GM12878 (cell line): ENCODE results near the gene FBN2. TPM values are rescaled to one million over a fixed set of nuclear protein-coding genes. Genes with fewer than 3 reads are reported as not detected.

Experiments
- ATAC-seq: fragments of 200-7000 bp; cut with Tn5 transposase; 3 replicates; pipeline ENCODE4 v1.9.1; 2020; ENCODE audit warnings: mild to moderate bottlenecking, moderate library complexity
- BruUV-seq: library from RNA; stranded (reverse); fragments of 400-500 nt; replicated peaks from 2 replicates; lab custom pipeline; 2021; lab: Mats Ljungman, UMichigan
- CTCF ChIA-PET: fragments of 300-600 bp; sonication (Branson Sonifier 250); formaldehyde crosslinking; extraction: SDS; loops from one replicate; lab custom pipeline; 2021; ENCODE audit warnings: inconsistent platforms; lab: Yijun Ruan, JAX
- POLR2A ChIA-PET: fragments of 350-600 bp; formaldehyde crosslinking; extraction: SDS; loops from one replicate; lab custom pipeline; 2021; ENCODE audit warnings: inconsistent platforms; lab: Charles Lee
- RAD21 ChIA-PET: fragments of 300-600 bp; sonication (Branson Sonifier 250); formaldehyde crosslinking; loops from one replicate; lab custom pipeline; 2023; ENCODE audit warnings: antibody characterized with exemption; ENCODE audit not compliant: unreplicated experiment; lab: Charles Lee
- SMC1A ChIA-PET: fragments of 300-600 bp; sonication (Branson Sonifier 250); formaldehyde crosslinking; loops from one replicate; lab custom pipeline; 2023; ENCODE audit not compliant: unreplicated experiment, uncharacterized antibody; lab: Charles Lee
- DNase-seq: peaks from one replicate; pipeline ENCODE4 v3.0.0-alpha.2; 2011; ENCODE audit warnings: low read depth, low spot score
- FAIRE-seq: peaks from 3 replicates; lab custom pipeline; 2011; peaks lifted over from hg19 to GRCh38; lab: Jason Lieb, UNC
- H2AFZ ChIP-seq: 2 replicates; pipeline ENCODE4 v1.6.0; 2011; ENCODE audit warnings: low read depth, low read length, control low read depth; ENCODE audit not compliant: control insufficient read depth
- H3K27ac ChIP-seq: 2 replicates; pipeline ENCODE4 v1.5.1; 2011; ENCODE audit warnings: control low read depth; ENCODE audit not compliant: control insufficient read depth, insufficient read depth
- H3K27me3 ChIP-seq, 2 experiments: replicated peaks in 1 of 2; 2 replicates each; pipeline versions ENCODE4 v1.6.0 to v1.6.1; 2011; ENCODE audit warnings: low read length in 1 of 2; ENCODE audit not compliant: control insufficient read depth in 2 of 2, insufficient read depth in 2 of 2
- H3K36me3 ChIP-seq, 2 experiments: 2 replicates each; pipeline ENCODE4 v1.5.1; 2011; ENCODE audit warnings: low read length in 1 of 2; ENCODE audit not compliant: control insufficient read depth in 2 of 2, insufficient read depth in 2 of 2
- H3K4me1 ChIP-seq: 2 replicates; pipeline ENCODE4 v1.6.1; 2011; ENCODE audit warnings: mild to moderate bottlenecking, low read length, moderate library complexity, mixed read lengths; ENCODE audit not compliant: control insufficient read depth, insufficient read depth
- H3K4me2 ChIP-seq: 2 replicates; pipeline ENCODE4 v1.6.0; 2011; ENCODE audit warnings: control low read depth; ENCODE audit not compliant: control insufficient read depth, insufficient read depth
- H3K4me3 ChIP-seq: fragments of 200-600 bp; sonication (generic); 2 replicates; pipeline ENCODE4 v1.5.1; 2016
- H3K79me2 ChIP-seq: 2 replicates; pipeline ENCODE4 v1.6.0; 2011; ENCODE audit warnings: low read length; ENCODE audit not compliant: control insufficient read depth, insufficient read depth
- H3K9ac ChIP-seq: 2 replicates; pipeline ENCODE4 v1.8.0; 2011; ENCODE audit warnings: low read length, control low read depth, mixed read lengths; ENCODE audit not compliant: control insufficient read depth, insufficient read depth
- H3K9me3 ChIP-seq: replicated peaks from 3 replicates; pipeline ENCODE4 v1.5.1; 2011; ENCODE audit warnings: mild to moderate bottlenecking, low read length; ENCODE audit not compliant: control insufficient read depth, insufficient read depth
- H4K20me1 ChIP-seq: 2 replicates; pipeline ENCODE4 v1.6.0; 2011; ENCODE audit not compliant: control insufficient read depth, insufficient read depth
- CREB1 ChIP-seq: IDR thresholded peaks from 2 replicates; pipeline ENCODE4 v1.6.1; 2012; ENCODE audit warnings: low read depth, mild to moderate bottlenecking, inconsistent platforms
- ELK1 ChIP-seq: IDR thresholded peaks from 2 replicates; pipeline ENCODE4 v1.6.1; 2012; ENCODE audit warnings: low read depth, low read length, improper control_type of control experiment
- ETV6 ChIP-seq, 2 experiments: fragments of 450-650 bp in 1 of 2; IDR thresholded peaks in 1 of 2; conservative IDR thresholded peaks in 1 of 2; 2 replicates each; pipeline ENCODE4 v1.6.1; 2014; ENCODE audit warnings: antibody characterized with exemption in 1 of 2, borderline replicate concordance in 1 of 2, low read depth in 1 of 2, mild to moderate bottlenecking in 1 of 2, moderate library complexity in 1 of 2
- HSF1 ChIP-seq: fragments of 150-350 bp; IDR thresholded peaks from 2 replicates; pipeline ENCODE4 v1.6.1; 2014; ENCODE audit warnings: mild to moderate bottlenecking, low read depth, low read length
- NBN ChIP-seq: fragments of 450-650 bp; IDR thresholded peaks from 2 replicates; pipeline ENCODE4 v1.6.1; 2016
- POU2F2 ChIP-seq: IDR thresholded peaks from 3 replicates; pipeline ENCODE4 v1.6.1; 2011; ENCODE audit warnings: low read depth, mild to moderate bottlenecking, low read length, borderline replicate concordance
- RB1 ChIP-seq: fragments of 450-650 bp; formaldehyde crosslinking; IDR thresholded peaks from 2 replicates; pipeline ENCODE4 v1.6.1; 2017; ENCODE audit warnings: mild to moderate bottlenecking, borderline replicate concordance
- RELB ChIP-seq: fragments of 450-650 bp; IDR thresholded peaks from 2 replicates; pipeline ENCODE4 v1.6.1; 2017; ENCODE audit warnings: low read depth, mild to moderate bottlenecking, moderate library complexity
- TCF12 ChIP-seq: IDR thresholded peaks from 2 replicates; pipeline ENCODE4 v1.6.1; 2011; ENCODE audit warnings: low read depth, mild to moderate bottlenecking, low read length
- WGBS: methylation state at CpG from one replicate; pipeline ENCODE4 v1.1.6; 2016; ENCODE audit warnings: low lambda C conversion rate; ENCODE audit not compliant: insufficient replicate concordance, insufficient coverage; ENCODE audit errors: missing lambda C conversion rate; 5-methylcytosine and 5-hydroxymethylcytosine counted together
- in situ Hi-C: fragments of 300-500 bp; cut with MboI; formaldehyde crosslinking; loops from 9 replicates; pipeline ENCODE4 v1.14.3; 2018; ENCODE audit warnings: mixed read lengths
- intact Hi-C: fragments of 100-400 bp; cut with micrococcal nuclease; formaldehyde crosslinking; loops from one replicate; pipeline ENCODE4 v1.14.2; 2022; ENCODE audit not compliant: unreplicated experiment
- polyA plus RNA-seq, 11 experiments: library from polyadenylated mRNA; depleted of rRNA in 4 of 11; unstranded in 6 of 11; stranded (reverse) in 5 of 11; fragments of >200 nt; fragmentation: Nextera tagmentation in 4 of 11; fragmentation: Illumina TruSeq in 1 of 11; extraction: Ambion mirVana in 4 of 11; extraction: Trizol in 1 of 11; gene quantifications; 1 replicate in 1 of 11; 2 replicates in 10 of 11; pipeline versions ENCODE4 v1.2.1 to v1.2.3, GENCODE V29; 2011 to 2016; ENCODE audit warnings: inconsistent platforms in 2 of 11, missing spikeins in 2 of 11, low read depth in 1 of 11
- total RNA-seq, 4 experiments: library from RNA; depleted of rRNA in 3 of 4; stranded (reverse); fragments of >200 nt in 3 of 4; fragmentation: Illumina TruSeq in 1 of 4; extraction: Trizol in 1 of 4; gene quantifications; 2 replicates each; pipeline versions ENCODE4 v1.2.1 to v1.2.3, GENCODE V29; 2013 to 2021

FBN2 gene
- total and polyA plus RNA-seq, 10 of the 15 experiments (the other 5 are each of a cell fraction or from before 2014, with no cell fraction given): 0.01 to 0.98 (median 0.10) TPM; not detected in 3

- Histone ChIP-seq H3K27ac (no peak overlapping the region), H2AFZ (no peak overlapping the region), H3K4me1 (no peaks in the 10 kb centered on the region), H3K9ac (no peak overlapping the region), H4K20me1 (no peaks in the 10 kb centered on the region), H3K9me3 (no peaks in the 10 kb centered on the region), H3K36me3 (no peaks in the 10 kb centered on the region), H3K4me2 (no peak overlapping the region), H3K4me3 (no peak overlapping the region), H3K27me3 (no peaks in the 10 kb centered on the region; a peak in 1 of 4 replicates), H3K79me2 (no peaks in the 10 kb centered on the region)
- DNase-seq (no peak), FAIRE-seq (no peak), ATAC-seq (no peak)
- BruUV-seq: no TSS peak
- SMC1A ChIA-PET: interaction anchor here (0.6 to 1.4 kb wide), 3 partner anchors 38 to 148 kb away, joined by 3 read pairs; no protein-coding TSS in a partner anchor
- TF ChIP-seq HSF1: no peak
- TF ChIP-seq NBN: no peak
- no peak for TF ChIP-seq ETV6 (conservative IDR thresholded peaks at IDR 0.05 in 1 of 2, IDR thresholded peaks at IDR 0.05 in 1 of 2; ENCODE audit: borderline replicate concordance in 1 of 2, low read depth in 1 of 2)
- in situ Hi-C loops: no loop called here
- intact Hi-C loops: no loop called here
- WGBS: 3% methylated on average over 5 of the region's 5 CpGs
- POLR2A ChIA-PET: no interaction called here
- CTCF ChIA-PET: interaction anchor here (0.9 to 1.2 kb wide), 2 partner anchors 27 to 28 kb away, joined by 4 read pairs; no protein-coding TSS in a partner anchor
- RAD21 ChIA-PET: no interaction called here
Measured at GRCh38 chr5:128331261-128331660, 206.8 kb downstream of the FBN2 start.

- CTCF ChIA-PET: no interaction called here
- ATAC-seq (no peak), DNase-seq (no peak), FAIRE-seq (no peak)
- no peak overlapping the region for H3K27ac ChIP-seq
- intact Hi-C loops (no loop called here), in situ Hi-C loops (no loop called here)
- no peak overlapping the region for H3K4me2 ChIP-seq
- RAD21 ChIA-PET: no interaction called here
- H4K20me1 ChIP-seq: no peaks in the 10 kb centered on the region
- H3K4me1 ChIP-seq: no peaks in the 10 kb centered on the region
- H3K79me2 ChIP-seq: no peaks in the 10 kb centered on the region
- POLR2A ChIA-PET: no interaction called here
- H2AFZ ChIP-seq: no peak overlapping the region
- TF ChIP-seq RELB (no peak), TCF12 (no peak), CREB1 (no peak), ELK1 (no peak), POU2F2 (no peak), HSF1 (no peak), RB1 (no peak)
- SMC1A ChIA-PET: interaction anchor here (0.5 to 1.1 kb wide), 3 partner anchors 9 to 136 kb away, joined by 3 to 4 read pairs (median 3); no protein-coding TSS in a partner anchor
- no peak overlapping the region for H3K4me3 ChIP-seq
- H3K9ac ChIP-seq: no peak overlapping the region
- H3K9me3 ChIP-seq: no peaks in the 10 kb centered on the region
- no peaks in the 10 kb centered on the region; a peak in 1 of 4 replicates for H3K27me3 ChIP-seq
- no peaks in the 10 kb centered on the region for H3K36me3 ChIP-seq
- no TSS peak for BruUV-seq
- 22% methylated on average over 3 of the region's 3 CpGs for WGBS
Measured at GRCh38 chr5:128329386-128329939, 208.6 kb downstream of the FBN2 start.
